H1 (cell line): ENCODE measurements around the gene C11orf54. TPM values are rescaled to one million over a fixed set of nuclear protein-coding genes. Genes with fewer than 3 reads are reported as not detected.

Experiments used
- CTCF ChIA-PET: fragments of 300-600 bp; sonication (Branson Sonifier 250); formaldehyde crosslinking; loops from one replicate; lab custom pipeline; 2021; ENCODE audit not compliant: partially characterized antibody; lab: Charles Lee
- POLR2A ChIA-PET: fragments of 300-600 bp; sonication (Branson Sonifier 250); formaldehyde crosslinking; loops from one replicate; lab custom pipeline; 2021; ENCODE audit warnings: inconsistent platforms; ENCODE audit not compliant: partially characterized antibody; lab: Charles Lee
- DNase-seq, 2 experiments: peaks; one replicate each; pipeline versions ENCODE4 v3.0.0 to v3.0.0-alpha.2; 2010 to 2022; ENCODE audit warnings: low spot score in 2 of 2, low read depth in 1 of 2, mixed read lengths in 1 of 2
- FAIRE-seq: peaks from 2 replicates; lab custom pipeline; 2011; peaks lifted over from hg19 to GRCh38; lab: Jason Lieb, UNC
- H2AFZ ChIP-seq: 2 replicates; pipeline ENCODE4 v1.8.1; 2012; ENCODE audit warnings: low read length, inconsistent platforms
- H2AK5ac ChIP-seq: 2 replicates; pipeline ENCODE4 v1.6.1; 2013; ENCODE audit warnings: low read depth, low read length
- H2BK120ac ChIP-seq: replicated peaks from 2 replicates; pipeline ENCODE3; 2013; ENCODE audit warnings: low read depth, low read length, inconsistent platforms
- H2BK12ac ChIP-seq: 2 replicates; pipeline ENCODE4 v1.6.1; 2013; ENCODE audit warnings: low read depth, low read length
- H2BK15ac ChIP-seq: 2 replicates; pipeline ENCODE4 v1.6.1; 2013; ENCODE audit warnings: low read length
- H2BK20ac ChIP-seq: 2 replicates; pipeline ENCODE4 v1.6.1; 2013; ENCODE audit warnings: low read length
- H2BK5ac ChIP-seq: 2 replicates; pipeline ENCODE4 v1.6.1; 2013; ENCODE audit warnings: low read depth, low read length
- H3K14ac ChIP-seq: 2 replicates; pipeline ENCODE4 v1.6.1; 2013; ENCODE audit warnings: inconsistent platforms; ENCODE audit not compliant: insufficient read length
- H3K18ac ChIP-seq: 2 replicates; pipeline ENCODE4 v1.6.1; 2013; ENCODE audit warnings: low read length; ENCODE audit errors: extremely low read depth
- H3K23ac ChIP-seq: 2 replicates; pipeline ENCODE4 v1.6.1; 2013; ENCODE audit warnings: inconsistent platforms; ENCODE audit not compliant: insufficient read length
- H3K23me2 ChIP-seq: 2 replicates; pipeline ENCODE4 v1.6.1; 2013; ENCODE audit warnings: low read depth, low read length
- H3K27ac ChIP-seq: 2 replicates; pipeline ENCODE4 v1.6.1; 2011; ENCODE audit warnings: low read depth, low read length, inconsistent platforms
- H3K27me3 ChIP-seq, 4 experiments: replicated peaks in 1 of 4; 1 replicate in 1 of 4; 2 replicates in 3 of 4; pipeline versions ENCODE4 v1.6.1 to v1.8.1; 2011 to 2013; ENCODE audit warnings: low read length in 3 of 4, mild to moderate bottlenecking in 3 of 4, inconsistent platforms in 2 of 4, mixed read lengths in 2 of 4, moderate library complexity in 1 of 4; ENCODE audit not compliant: control insufficient read depth in 3 of 4, insufficient read depth in 3 of 4; ENCODE audit errors: extremely low read depth in 1 of 4
- H3K36me3 ChIP-seq, 4 experiments: 2 replicates each; pipeline versions ENCODE4 v1.6.1 to v1.8.1; 2011 to 2013; ENCODE audit warnings: mild to moderate bottlenecking in 4 of 4, low read length in 3 of 4, moderate library complexity in 2 of 4, control low read depth in 1 of 4, inconsistent platforms in 1 of 4; ENCODE audit not compliant: insufficient read depth in 4 of 4, control insufficient read depth in 2 of 4
- H3K4ac ChIP-seq: replicated peaks from 2 replicates; pipeline ENCODE3; 2013; ENCODE audit warnings: low read length, low read depth, mixed read lengths, inconsistent platforms; ENCODE audit not compliant: insufficient read length
- H3K4me1 ChIP-seq, 4 experiments: replicated peaks in 1 of 4; 1 replicate in 1 of 4; 2 replicates in 3 of 4; pipeline versions ENCODE4 v1.6.1 to v1.8.1; 2011 to 2013; ENCODE audit warnings: low read length in 3 of 4, inconsistent platforms in 2 of 4, mixed read lengths in 1 of 4; ENCODE audit not compliant: insufficient read depth in 4 of 4, control insufficient read depth in 3 of 4
- H3K4me2 ChIP-seq, 2 experiments: 2 replicates each; pipeline versions ENCODE4 v1.6.1 to v1.8.1; 2011 to 2013; ENCODE audit warnings: low read depth in 2 of 2, low read length in 2 of 2, control low read depth in 1 of 2, inconsistent platforms in 1 of 2, mild to moderate bottlenecking in 1 of 2; ENCODE audit not compliant: insufficient read depth in 1 of 2
- H3K4me3 ChIP-seq, 4 experiments: fragments of 200-600, 300-600 bp in 1 of 4; sonication (generic), shearing (Covaris generic), sonication (Bioruptor Twin) in 1 of 4; 2 replicates each; pipeline versions ENCODE4 v1.5.1 to v1.8.1; 2011 to 2016; ENCODE audit warnings: low read length in 4 of 4, low read depth in 3 of 4, control low read depth in 2 of 4, inconsistent platforms in 2 of 4, mild to moderate bottlenecking in 2 of 4, mixed read lengths in 1 of 4, moderate library complexity in 1 of 4; ENCODE audit not compliant: insufficient read depth in 2 of 4; ENCODE audit errors: extremely low read depth in 1 of 4
- H3K56ac ChIP-seq: replicated peaks from 2 replicates; pipeline ENCODE3; 2013; ENCODE audit warnings: low read depth, mild to moderate bottlenecking, mixed read lengths, low read length, inconsistent platforms; ENCODE audit not compliant: insufficient read length
- H3K79me1 ChIP-seq: 2 replicates; pipeline ENCODE4 v1.6.1; 2013; ENCODE audit warnings: low read depth, low read length, control low read depth
- H3K79me2 ChIP-seq, 2 experiments: 2 replicates each; pipeline versions ENCODE4 v1.6.1 to v1.8.1; 2012 to 2013; ENCODE audit warnings: low read length in 2 of 2, mild to moderate bottlenecking in 2 of 2, inconsistent platforms in 1 of 2; ENCODE audit not compliant: insufficient read depth in 2 of 2, control insufficient read depth in 1 of 2
- H3K9ac ChIP-seq, 4 experiments: replicated peaks in 1 of 4; 1 replicate in 1 of 4; 2 replicates in 3 of 4; pipeline versions ENCODE4 v1.6.1 to v1.8.1; 2011 to 2013; ENCODE audit warnings: low read depth in 3 of 4, low read length in 3 of 4, control low read depth in 2 of 4, mild to moderate bottlenecking in 2 of 4, moderate library complexity in 2 of 4, inconsistent platforms in 1 of 4; ENCODE audit errors: extremely low read depth in 1 of 4
- H3K9me3 ChIP-seq, 2 experiments: 2 replicates each; pipeline versions ENCODE4 v1.6.1 to v1.8.1; 2012 to 2013; ENCODE audit warnings: mild to moderate bottlenecking in 2 of 2, moderate library complexity in 2 of 2, control low read depth in 1 of 2, inconsistent platforms in 1 of 2, low read depth in 1 of 2, low read length in 1 of 2, mixed read lengths in 1 of 2; ENCODE audit not compliant: insufficient read depth in 2 of 2
- H4K20me1 ChIP-seq, 2 experiments: replicated peaks in 1 of 2; 2 replicates each; pipeline versions ENCODE3 to v1.8.1; 2011 to 2013; ENCODE audit warnings: inconsistent platforms in 2 of 2, low read length in 2 of 2, mild to moderate bottlenecking in 1 of 2; ENCODE audit not compliant: insufficient read depth in 2 of 2, control insufficient read depth in 1 of 2
- H4K5ac ChIP-seq: 2 replicates; pipeline ENCODE4 v1.6.1; 2013; ENCODE audit warnings: low read length, low read depth, mixed read lengths, inconsistent platforms; ENCODE audit not compliant: insufficient read length
- H4K8ac ChIP-seq: 2 replicates; pipeline ENCODE4 v1.8.0; 2013; ENCODE audit warnings: mild to moderate bottlenecking, moderate library complexity, low read length, inconsistent platforms; ENCODE audit not compliant: insufficient read depth; ENCODE audit errors: extremely low read depth
- H4K91ac ChIP-seq: replicated peaks from 2 replicates; pipeline ENCODE3; 2013; ENCODE audit warnings: low read length, mixed read lengths, inconsistent platforms; ENCODE audit not compliant: insufficient read length
- ASH2L ChIP-seq: fragments of 200-600, 300-600 bp; sonication (generic); IDR thresholded peaks from one replicate; pipeline ENCODE4 v1.7.1; 2017; ENCODE audit warnings: low read length
- CBX8 ChIP-seq: fragments of 300-800, 300-1000 bp; sonication (generic); IDR thresholded peaks from 2 replicates; pipeline ENCODE4 v1.7.1; 2016; ENCODE audit warnings: low read depth, low read length, borderline replicate concordance
- CREB1 ChIP-seq: IDR thresholded peaks from 2 replicates; pipeline ENCODE4 v1.6.1; 2012; ENCODE audit warnings: inconsistent platforms
- CTBP2 ChIP-seq: IDR thresholded peaks from 2 replicates; pipeline ENCODE4 v1.7.0; 2011; ENCODE audit warnings: borderline replicate concordance, mild to moderate bottlenecking, moderate library complexity, mixed read lengths, low read length; ENCODE audit not compliant: insufficient read depth, insufficient read length
- POLR2A ChIP-seq, 2 experiments: IDR thresholded peaks; 1 replicate in 1 of 2; 2 replicates in 1 of 2; pipeline ENCODE4 v1.6.1; 2011; ENCODE audit warnings: low read depth in 2 of 2, low read length in 2 of 2, mild to moderate bottlenecking in 2 of 2; ENCODE audit errors: control extremely low read depth in 1 of 2
- POLR2AphosphoS5 ChIP-seq: IDR thresholded peaks from 2 replicates; pipeline ENCODE4 v1.6.1; 2011; ENCODE audit warnings: low read depth, low read length
- RAD21 ChIP-seq, 2 experiments: IDR thresholded peaks in 1 of 2; conservative IDR thresholded peaks in 1 of 2; 2 replicates each; pipeline ENCODE4 v1.6.1; 2011; ENCODE audit warnings: low read depth in 2 of 2, low read length in 2 of 2, improper control_type of control experiment in 1 of 2, inconsistent platforms in 1 of 2, mild to moderate bottlenecking in 1 of 2, moderate library complexity in 1 of 2
- RBBP5 ChIP-seq: IDR thresholded peaks from 2 replicates; pipeline ENCODE4 v1.7.1; 2012; ENCODE audit warnings: low read depth, mild to moderate bottlenecking, inconsistent platforms, low read length, moderate library complexity, borderline replicate concordance
- SIX5 ChIP-seq: IDR thresholded peaks from 2 replicates; pipeline ENCODE4 v1.6.1; 2011; ENCODE audit warnings: mild to moderate bottlenecking, low read depth, low read length
- TBP ChIP-seq: IDR thresholded peaks from 2 replicates; pipeline ENCODE4 v1.6.1; 2011; ENCODE audit warnings: low read depth, low read length, improper control_type of control experiment
- WGBS, 2 experiments: shearing (Covaris generic) in 1 of 2; methylation state at CpG; one replicate each; pipeline versions ENCODE4 v1.1.6 to v1.1.7; 2013 to 2015; ENCODE audit warnings: low lambda C conversion rate in 2 of 2, mixed read lengths in 2 of 2, inconsistent platforms in 1 of 2, low coverage in 1 of 2, missing lambda C conversion rate in 1 of 2; ENCODE audit not compliant: insufficient replicate concordance in 2 of 2, insufficient coverage in 1 of 2, insufficient read length in 1 of 2; ENCODE audit errors: extremely low coverage in 1 of 2, missing lambda C conversion rate in 1 of 2; 5-methylcytosine and 5-hydroxymethylcytosine counted together
- polyA plus RNA-seq, 7 experiments: library from polyadenylated mRNA; depleted of rRNA in 3 of 7; stranded (reverse) in 5 of 7; unstranded in 2 of 7; fragments of >200 nt in 5 of 7; fragments of 200-250 nt in 2 of 7; gene quantifications; 1 replicate in 5 of 7; 2 replicates in 1 of 7; 4 replicates in 1 of 7; pipeline versions ENCODE4 v1.2.1 to v1.2.3, GENCODE V29; 2011 to 2013; ENCODE audit warnings: missing spikeins in 2 of 7, mixed read lengths in 2 of 7
- total RNA-seq: library from RNA; stranded (reverse); fragmentation: NEBNext Ultra II Directional; extraction: Animal tissue kit (Norgen Biotek cat#: 25700); gene quantifications from 2 replicates; pipeline ENCODE4 v1.2.1, GENCODE V29; 2021
- TF ChIP-seq, protein P1 (sequence below): IDR thresholded peaks from 2 replicates; pipeline ENCODE4 v1.6.1; 2012; ENCODE audit warnings: inconsistent platforms

The C11orf54 gene
- total and polyA plus RNA-seq, 2 of the 8 experiments (the other 6 are each of a cell fraction or from before 2014, with no cell fraction given) = 14.7 to 24.5 TPM

GRCh38 chr11:93784145-93784934 is 42.9 kb downstream of the C11orf54 start, which contains the start of gene MED17:
Gene MED17, plus strand, starts transcription at chr11:93784282. Its CDS starts 232 bp downstream, at chr11:93784514.
- Histone ChIP-seq H2BK120ac (no peak within 1 kb of the TSS), H3K14ac (peak within 1 kb of the TSS; percentile 62), H3K36me3 (peaks cover 0 to 22% (median 2%) of the 10 kb centered on the region in 4 experiments; a peak in 3 of 8 replicates), H3K27ac (peak within 1 kb of the TSS; percentile 95), H4K91ac (peak within 1 kb of the TSS; percentile 99), H3K79me2 (peaks cover 15 to 53% of the 10 kb centered on the region in 2 experiments), H3K23me2 (no peaks in the 10 kb centered on the region; the same call in 1 of the 2 replicates), H3K4me3 (peak within 1 kb of the TSS; percentile 93 to 99 (median 95)), H2BK5ac (peak within 1 kb of the TSS; percentile 97), H3K23ac (no peak within 1 kb of the TSS), H3K18ac (peak within 1 kb of the TSS; percentile 99), H3K56ac (peak within 1 kb of the TSS; percentile 98), H2AFZ (peak within 1 kb of the TSS; percentile 97; the same call in 1 of the 2 replicates), H4K8ac (peak within 1 kb of the TSS; percentile 99), H2BK20ac (no peak within 1 kb of the TSS), H4K20me1 (peaks cover 6 to 11% of the 10 kb centered on the region in 2 experiments), H2AK5ac (0 out of 2 replicates have a peak within 1 kb of the TSS, but pooled peaks have one; percentile 61), H3K79me1 (peaks cover 3% of the 10 kb centered on the region; the same call in 1 of the 2 replicates), H3K4me2 (peak within 1 kb of the TSS; percentile 51 to 66), H2BK15ac (no peak within 1 kb of the TSS), H3K27me3 (no peaks in the 10 kb centered on the region), H3K9me3 (no peaks in the 10 kb centered on the region), H3K4me1 (peaks cover 0 to 4% (median 1%) of the 10 kb centered on the region in 4 experiments; a peak in 1 of 7 replicates), H2BK12ac (peak within 1 kb of the TSS; percentile 80; the same call in 1 of the 2 replicates), H3K4ac (peak within 1 kb of the TSS; percentile 96), H3K9ac (peak within 1 kb of the TSS; percentile 93 to 99 (median 96)), H4K5ac (peak within 1 kb of the TSS; percentile 92)
- CTCF ChIA-PET = interaction anchor here (0.9 to 1.6 kb wide), 8 partner anchors 9 to 111 kb away, joined by 3 to 10 read pairs (median 4); partner anchors contain the start of genes C11orf54 and TAF1D
- FAIRE-seq (peak; percentile 42), DNase-seq (peak; percentile 75 to 85)
- POLR2A ChIA-PET = interaction anchor here (0.7 to 7.3 kb wide), 36 partner anchors 8 to 1058 kb away, joined by 3 to 134 read pairs (median 4); partner anchors contain the start of genes C11orf54 and TAF1D
- 0% methylated on average over 48 of the region's 72 CpGs; no CpG with 5 or more reads in 1 of the 2 experiments for WGBS, 2 experiments
- peak; percentile 81 for TF ChIP-seq CREB1
- TF ChIP-seq TBP = peak; percentile 91
- no peak for TF ChIP-seq SIX5
- TF ChIP-seq RAD21 (IDR thresholded peaks at IDR 0.05 in 1 of 2, conservative IDR thresholded peaks at IDR 0.05 in 1 of 2; ENCODE audit: low read depth in 2 of 2, low read length in 2 of 2) = no peak
- peak; percentile 79 for TF ChIP-seq ASH2L
- 0 out of 2 replicates have a peak, but pooled peaks have one; percentile 33 for TF ChIP-seq RBBP5
- TF ChIP-seq POLR2AphosphoS5 = peak; percentile 85
- no peak for TF ChIP-seq CBX8
- TF ChIP-seq POLR2A (IDR thresholded peaks at IDR 0.05; ENCODE audit: control extremely low read depth in 1 of 2, low read depth in 2 of 2, low read length in 2 of 2) = peak; percentile 89 to 90
- TF ChIP-seq, protein P1, sequence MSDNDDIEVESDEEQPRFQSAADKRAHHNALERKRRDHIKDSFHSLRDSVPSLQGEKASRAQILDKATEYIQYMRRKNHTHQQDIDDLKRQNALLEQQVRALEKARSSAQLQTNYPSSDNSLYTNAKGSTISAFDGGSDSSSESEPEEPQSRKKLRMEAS = peak; percentile 83
- TF ChIP-seq CTBP2 = no peak
